Common myeloid progenitor, CD34-positive (primary cell): ENCODE results near the gene CCDC201. TPM values are rescaled to one million over a fixed set of nuclear protein-coding genes. Genes with fewer than 3 reads are reported as not detected.
A peak's percentile ranks its signal among the peaks of the same experiment; 100 is the strongest.

ENCODE experiments used
- CTCF ChIA-PET: fragments of 350-600 bp; sonication (Branson Sonifier 250); formaldehyde crosslinking; loops from one replicate; lab custom pipeline; 2021; ENCODE audit warnings: antibody characterized with exemption; lab: Charles Lee
- POLR2A ChIA-PET: fragments of 350-600 bp; sonication (Branson Sonifier 250); formaldehyde crosslinking; loops from one replicate; lab custom pipeline; 2021; ENCODE audit warnings: antibody characterized with exemption; lab: Charles Lee
- DNase-seq, 3 donors: peaks; one replicate each; pipeline versions ENCODE4 v3.0.0 to v3.0.0-alpha.2; 2013
- H3K27ac ChIP-seq, 2 experiments: 1 replicate in 1 of 2; 2 replicates in 1 of 2; pipeline ENCODE4 v1.7.0; 2013; ENCODE audit warnings: inconsistent platforms in 2 of 2, low read length in 2 of 2, mild to moderate bottlenecking in 2 of 2, low read depth in 1 of 2, moderate library complexity in 1 of 2; ENCODE audit not compliant: severe bottlenecking in 2 of 2, insufficient read depth in 1 of 2, poor library complexity in 1 of 2
- H3K27me3 ChIP-seq, 5 experiments: replicated peaks in 2 of 5; 1 replicate in 3 of 5; 2 replicates in 2 of 5; pipeline versions ENCODE4 v1.6.1 to v1.7.0; 2013; ENCODE audit warnings: low read length in 4 of 5, mild to moderate bottlenecking in 2 of 5, moderate library complexity in 2 of 5, inconsistent platforms in 1 of 5; ENCODE audit not compliant: insufficient read depth in 5 of 5, control insufficient read depth in 4 of 5
- H3K36me3 ChIP-seq, 4 experiments: 1 replicate in 2 of 4; 2 replicates in 2 of 4; pipeline versions ENCODE4 v1.6.1 to v1.7.0; 2013; ENCODE audit warnings: low read length in 3 of 4, control low read depth in 1 of 4, mild to moderate bottlenecking in 1 of 4; ENCODE audit not compliant: control insufficient read depth in 4 of 4, insufficient read depth in 4 of 4
- H3K4me1 ChIP-seq, 4 experiments: 1 replicate in 3 of 4; 2 replicates in 1 of 4; pipeline versions ENCODE4 v1.6.1 to v1.7.1; 2013; ENCODE audit warnings: low read length in 3 of 4, mild to moderate bottlenecking in 3 of 4, control low read depth in 1 of 4, inconsistent platforms in 1 of 4, moderate library complexity in 1 of 4; ENCODE audit not compliant: control insufficient read depth in 4 of 4, insufficient read depth in 4 of 4; ENCODE audit errors: control extremely low read depth in 1 of 4
- H3K4me3 ChIP-seq, 7 experiments: 1 replicate in 4 of 7; 2 replicates in 3 of 7; pipeline versions ENCODE4 v1.5.1 to v1.7.0; 2013; ENCODE audit warnings: mild to moderate bottlenecking in 7 of 7, low read length in 6 of 7, moderate library complexity in 6 of 7, inconsistent platforms in 2 of 7, low read depth in 2 of 7, control low read depth in 1 of 7; ENCODE audit not compliant: insufficient read depth in 4 of 7, control insufficient read depth in 1 of 7; ENCODE audit errors: extremely low read depth in 1 of 7
- H3K9me3 ChIP-seq, 5 experiments: 1 replicate in 4 of 5; 2 replicates in 1 of 5; pipeline versions ENCODE4 v1.6.1 to v1.7.1; 2013; ENCODE audit warnings: low read length in 4 of 5, mild to moderate bottlenecking in 2 of 5, inconsistent platforms in 1 of 5, low read depth in 1 of 5, moderate library complexity in 1 of 5; ENCODE audit not compliant: control insufficient read depth in 4 of 5, insufficient read depth in 2 of 5; ENCODE audit errors: control extremely low read depth in 1 of 5
- WGBS: methylation state at CpG from one replicate; pipeline ENCODE4 v1.1.5; 2013; ENCODE audit not compliant: insufficient coverage; 5-methylcytosine and 5-hydroxymethylcytosine counted together
- polyA plus RNA-seq: library from polyadenylated mRNA; unstranded; fragments of 120-200 nt; gene quantifications from one replicate; pipeline ENCODE4 v1.2.1, GENCODE V29; 2013

Gene CCDC201, protein sequence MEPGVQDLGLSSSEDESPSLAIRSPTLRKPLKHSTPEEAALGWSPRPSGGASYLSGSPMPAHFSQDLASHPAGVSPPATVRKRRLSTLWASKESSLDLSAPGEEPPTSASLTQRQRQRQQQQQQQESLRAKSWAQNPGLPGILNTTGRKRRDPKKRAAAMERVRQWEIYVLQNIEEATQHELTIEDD
- polyA plus RNA-seq = not detected

GRCh38 chr7:45873035-45873354 lies at the start of gene CCDC201:
Gene CCDC201 (minus strand): TSS chr7:45873082. CDS start chr7:45873007, 75 bp downstream.
- Histone ChIP-seq H3K27me3 (peaks cover 0 to 2% (median 0%) of the 10 kb centered on the region in 5 experiments), H3K9me3 (peaks cover 0 to 5% (median 0%) of the 10 kb centered on the region in 5 experiments), H3K27ac (no peak within 1 kb of the TSS), H3K4me3 (no peak within 1 kb of the TSS), H3K36me3 (no peaks in the 10 kb centered on the region), H3K4me1 (no peaks in the 10 kb centered on the region)
- no peak for DNase-seq
- POLR2A ChIA-PET = no interaction called here
- WGBS = no CpG with 5 or more reads among the region's 7 CpGs
- CTCF ChIA-PET = no interaction called here

GRCh38 chr7:45921699-45922519 lies 49.0 kb upstream of the CCDC201 start:
- peak; percentile 48 to 57 (median 51) for DNase-seq
- CTCF ChIA-PET = interaction anchor here (0.9 to 6.6 kb wide), 19 partner anchors 13 to 1266 kb away, joined by 3 to 43 read pairs (median 5); no protein-coding TSS in a partner anchor
- no peaks in the 10 kb centered on the region for H3K36me3 ChIP-seq
- H3K4me3 ChIP-seq = no peak overlapping the region
- no peak overlapping the region for H3K27ac ChIP-seq
- 2% methylated on average over 33 of the region's 36 CpGs for WGBS
- POLR2A ChIA-PET = no interaction called here
- peaks cover 0 to 7% (median 0%) of the 10 kb centered on the region in 5 experiments for H3K9me3 ChIP-seq
- H3K27me3 ChIP-seq = peaks cover 19 to 86% (median 55%) of the 10 kb centered on the region in 5 experiments
- peaks cover 0 to 27% (median 18%) of the 10 kb centered on the region in 4 experiments for H3K4me1 ChIP-seq

- 2% methylated on average over 29 of the region's 31 CpGs for WGBS
- ChIA-PET CTCF (interaction anchor here (0.6 to 6.6 kb wide), 5 partner anchors 47 to 1260 kb away, joined by 3 to 43 read pairs (median 3); no protein-coding TSS in a partner anchor), POLR2A (no interaction called here)
- Histone ChIP-seq H3K4me1 (peaks cover 0 to 27% (median 18%) of the 10 kb centered on the region in 4 experiments), H3K9me3 (peaks cover 0 to 7% (median 0%) of the 10 kb centered on the region in 5 experiments), H3K36me3 (no peaks in the 10 kb centered on the region), H3K27me3 (peaks cover 19 to 91% (median 55%) of the 10 kb centered on the region in 5 experiments), H3K4me3 (peak overlapping the region in 1 of 7 experiments; percentile 55), H3K27ac (no peak overlapping the region)
- DNase-seq = peak in 1 of 3 donors; percentile 17
These were observed 48.5 kb upstream of the CCDC201 start for GRCh38 chr7:45921381-45921698.

GRCh38 chr7:45920502-45921380 lies 47.9 kb upstream of the CCDC201 start, which contains the start of gene IGFBP3:
Gene IGFBP3 (minus strand): TSS chr7:45921272. CDS start chr7:45921140, 132 bp downstream.
- CTCF ChIA-PET = interaction anchor here (0.6 to 6.6 kb wide), 8 partner anchors 11 to 1260 kb away, joined by 3 to 43 read pairs (median 4); no protein-coding TSS in a partner anchor
- peak; percentile 48 to 78 (median 73) for DNase-seq
- H3K27me3 ChIP-seq = peaks cover 21 to 96% (median 56%) of the 10 kb centered on the region in 5 experiments

DNA sequence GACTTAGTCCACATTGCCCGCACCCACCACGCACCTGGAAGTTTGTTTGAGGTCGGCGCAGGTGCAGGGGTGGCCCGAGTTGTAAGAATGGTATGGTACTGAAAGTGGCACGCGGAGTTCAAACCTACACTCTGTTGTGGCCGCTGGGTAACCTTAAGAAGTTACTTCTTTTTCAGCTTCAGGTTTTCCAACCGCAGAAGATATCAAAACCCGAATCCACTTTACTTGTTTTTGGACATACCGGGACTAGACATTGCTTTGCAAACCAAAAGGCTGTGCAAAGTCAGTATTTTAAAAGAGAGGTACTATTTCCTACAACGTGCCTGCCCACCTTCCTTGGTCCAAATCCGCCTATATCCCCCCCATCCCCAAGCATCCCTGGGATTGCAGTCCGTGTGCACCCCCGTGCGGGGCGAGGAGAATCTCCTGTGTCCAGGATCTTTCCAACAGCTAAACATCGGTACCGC lies 47.1 kb upstream of the CCDC201 start:
- POLR2A ChIA-PET = no interaction called here
- peak overlapping the region in 1 of 7 experiments; percentile 57 for H3K4me3 ChIP-seq
- peaks cover 21 to 92% (median 50%) of the 10 kb centered on the region in 5 experiments for H3K27me3 ChIP-seq

More at GRCh38 chr7:45920502-45921380, 47.9 kb upstream of the CCDC201 start, which contains the start of gene IGFBP3:
- POLR2A ChIA-PET = no interaction called here
- Histone ChIP-seq H3K9me3 (peaks cover 0 to 7% (median 0%) of the 10 kb centered on the region in 5 experiments), H3K4me1 (peaks cover 0 to 27% (median 18%) of the 10 kb centered on the region in 4 experiments), H3K27ac (no peak within 1 kb of the TSS), H3K4me3 (peak within 1 kb of the TSS in 5 of 7 experiments; percentile 5 to 57 (median 37)), H3K36me3 (no peaks in the 10 kb centered on the region)
- 1% methylated on average over 107 of the region's 111 CpGs for WGBS

DNA sequence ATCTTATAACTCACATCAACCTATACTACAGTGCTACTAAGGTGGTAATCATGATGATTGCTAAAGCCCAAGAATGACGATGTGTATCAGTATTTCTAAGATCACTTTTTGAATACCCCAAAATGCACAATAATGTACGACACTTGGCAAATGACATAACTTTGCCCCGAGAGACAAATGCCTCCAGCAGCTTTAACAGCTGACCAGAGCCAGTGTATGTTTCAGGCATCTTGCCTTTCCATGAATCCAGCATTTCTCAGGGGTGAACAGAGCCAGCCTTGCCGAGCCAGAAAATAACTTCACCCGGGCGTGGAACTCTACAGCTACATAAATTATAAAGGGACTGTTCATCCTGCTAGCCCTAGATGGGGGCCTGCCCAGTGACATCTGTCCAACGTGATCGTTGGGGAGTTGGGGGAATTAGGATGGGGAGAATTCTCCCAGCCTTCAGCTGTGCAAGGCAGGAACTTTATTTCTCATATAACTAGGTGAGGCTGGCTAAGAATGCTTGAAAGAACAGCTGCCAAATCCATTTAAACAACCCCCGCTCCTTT lies 46.4 kb upstream of the CCDC201 start:
- no peak for DNase-seq
- WGBS = 55% methylated on average over 7 of the region's 9 CpGs
- CTCF ChIA-PET = interaction anchor here (0.7 to 7.5 kb wide), 13 partner anchors 9 to 1264 kb away, joined by 3 to 48 read pairs (median 4); no protein-coding TSS in a partner anchor
- peaks cover 21 to 90% (median 46%) of the 10 kb centered on the region in 5 experiments for H3K27me3 ChIP-seq
- no peak overlapping the region for H3K27ac ChIP-seq
- no peak overlapping the region for H3K4me3 ChIP-seq
- no peaks in the 10 kb centered on the region for H3K36me3 ChIP-seq
- peaks cover 0 to 7% (median 0%) of the 10 kb centered on the region in 5 experiments for H3K9me3 ChIP-seq
- H3K4me1 ChIP-seq = peaks cover 0 to 27% (median 18%) of the 10 kb centered on the region in 4 experiments
- POLR2A ChIA-PET = no interaction called here

More for the DNA sequence above, 47.1 kb upstream of the CCDC201 start:
- Histone ChIP-seq H3K36me3 (no peaks in the 10 kb centered on the region), H3K27ac (no peak overlapping the region), H3K4me1 (peaks cover 0 to 27% (median 18%) of the 10 kb centered on the region in 4 experiments), H3K9me3 (peaks cover 0 to 7% (median 0%) of the 10 kb centered on the region in 5 experiments)
- DNase-seq = peak in 1 of 3 donors; percentile 13
- CTCF ChIA-PET = interaction anchor here (0.9 to 6.6 kb wide), 7 partner anchors 10 to 1261 kb away, joined by 3 to 43 read pairs (median 4); no protein-coding TSS in a partner anchor
- WGBS = 12% methylated on average over 19 of the region's 19 CpGs
